Measurements from ENCODE around the gene TEPSIN. TPM values are rescaled to one million over a fixed set of nuclear protein-coding genes. Genes with fewer than 3 reads are reported as not detected.

Gene TEPSIN
- total RNA-seq, 1 experiment from 2014 or later, result 38.8 TPM

- Histone ChIP-seq H3K27me3 (ENCODE audit: insufficient read depth, low read length) (no peaks in the 10 kb centered on the region), H3K18ac (ENCODE audit: insufficient read length, low read depth, low read length) (no peak overlapping the region), H2BK15ac (ENCODE audit: low read depth, low read length) (no peak overlapping the region), H2BK120ac (ENCODE audit: low read depth, low read length, poor library complexity, severe bottlenecking) (no peak overlapping the region), H4K20me1 (ENCODE audit: control insufficient read depth, insufficient read depth, insufficient read length) (no peaks in the 10 kb centered on the region), H3K56ac (ENCODE audit: insufficient read length, low read depth, low read length) (no peak overlapping the region), H3K4me1 (ENCODE audit: insufficient read depth, low read length) (no peaks in the 10 kb centered on the region), H3K9ac (ENCODE audit: extremely low read depth, insufficient read length, low read length) (no peak overlapping the region), H3K23ac (ENCODE audit: insufficient read length, low read depth, low read length) (no peak overlapping the region), H2AFZ (ENCODE audit: low read length) (no peak overlapping the region), H3K14ac (ENCODE audit: insufficient read depth, low read length) (no peak overlapping the region), H3K79me2 (ENCODE audit: insufficient read depth, low read length) (peaks cover 4% of the 10 kb centered on the region), H3K27ac (ENCODE audit: insufficient read length, low read depth, low read length) (no peak overlapping the region), H3T11ph (ENCODE audit: low read length) (no peak overlapping the region), H3K79me1 (ENCODE audit: insufficient read depth, low read depth, low read length, poor library complexity, severe bottlenecking) (peaks cover 2% of the 10 kb centered on the region), H4K5ac (ENCODE audit: insufficient read length, low read depth, low read length) (no peak overlapping the region), H2BK20ac (ENCODE audit: low read depth, low read length, poor library complexity, severe bottlenecking) (no peak overlapping the region), H3K9me3 (ENCODE audit: control insufficient read depth, low read depth, low read length) (no peaks in the 10 kb centered on the region), H2AK5ac (ENCODE audit: insufficient read length, low read length) (no peak overlapping the region), H3K23me2 (ENCODE audit: insufficient read length, low read depth, low read length, poor library complexity, severe bottlenecking) (peaks cover 12% of the 10 kb centered on the region), H2BK5ac (ENCODE audit: insufficient read length, low read length) (no peak overlapping the region), H2BK12ac (ENCODE audit: insufficient read length, low read depth, low read length) (no peak overlapping the region), H4K91ac (ENCODE audit: insufficient read length, low read depth, low read length) (no peak overlapping the region), H3K4me2 (ENCODE audit: insufficient read depth, insufficient read length, low read length) (no peak overlapping the region), H4K8ac (replicated peaks; ENCODE audit: insufficient read length, low read depth, low read length) (no peak overlapping the region), H3K4ac (ENCODE audit: low read depth, low read length) (no peak overlapping the region)
- Mint-ChIP-seq H3K27ac (peak overlapping the region in 1 of 3 experiments; percentile 51; a peak in 1 of 7 replicates), H3K4me1 (peaks cover 8 to 10% of the 10 kb centered on the region in 2 experiments), H3K27me3 (ENCODE audit: low read depth) (no peaks in the 10 kb centered on the region), H3K4me3 (peak overlapping the region in 1 of 2 experiments; percentile 6; a peak in 1 of 5 replicates), H3K9me3 (no peaks in the 10 kb centered on the region; a peak in 1 of 5 replicates), H3K36me3 (ENCODE audit: insufficient read depth in 1 of 3, low read depth in 3 of 3) (peaks cover 7 to 10% (median 9%) of the 10 kb centered on the region in 3 experiments)
- no peak for TF ChIP-seq CTCF (conservative IDR thresholded peaks at IDR 0.05)
- no CpG with 5 or more reads among the region's 26 CpGs for WGBS (ENCODE audit: extremely low coverage, insufficient read length, low lambda C conversion rate)
- DNase-seq, result no peak
Measured at GRCh38 chr17:81234940-81235821, 3.7 kb downstream of the TEPSIN start.
